GM19239 (cell line): ENCODE data around the gene IL10RB.
"Not testable (repeated sequence)": the region's sequence is repeated elsewhere in the genome, so short reads cannot be mapped to it uniquely, and the experiment has no call there.

Source experiments
- DNase-seq: peaks from one replicate; pipeline ENCODE4 v3.0.0; 2011; ENCODE audit warnings: low spot score; ENCODE audit not compliant: insufficient read length
- FAIRE-seq: peaks from 2 replicates; lab custom pipeline; 2011; peaks lifted over from hg19 to GRCh38; lab: Jason Lieb, UNC

IL10RB gene

DNA sequence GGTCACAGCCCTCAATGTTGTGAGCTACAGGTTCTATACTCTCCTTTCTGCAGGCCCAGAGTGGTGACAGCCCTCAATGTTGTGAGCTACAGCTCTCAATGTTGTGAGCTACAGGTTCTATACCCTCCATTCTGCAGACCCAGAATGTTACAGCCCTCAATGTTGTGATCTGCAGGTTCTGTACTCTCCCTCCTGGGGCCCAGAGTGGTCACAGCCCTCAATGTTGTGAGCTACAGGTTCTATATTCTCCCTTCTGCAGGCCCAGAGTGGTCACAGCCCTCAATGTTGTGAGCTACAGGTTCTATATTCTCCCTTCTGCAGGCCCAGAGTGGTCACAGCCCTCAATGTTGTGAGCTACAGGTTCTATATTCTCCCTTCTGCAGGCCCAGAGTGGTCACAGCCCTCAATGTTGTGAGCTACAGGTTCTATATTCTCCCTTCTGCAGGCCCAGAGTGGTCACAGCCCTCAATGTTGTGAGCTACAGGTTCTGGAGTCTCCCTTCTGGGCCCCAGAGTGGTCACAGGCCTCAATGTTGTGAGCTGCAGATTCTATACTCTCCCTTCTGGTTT is 26.5 kb upstream of the IL10RB start:
- not testable (repeated sequence) for DNase-seq, FAIRE-seq

DNA sequence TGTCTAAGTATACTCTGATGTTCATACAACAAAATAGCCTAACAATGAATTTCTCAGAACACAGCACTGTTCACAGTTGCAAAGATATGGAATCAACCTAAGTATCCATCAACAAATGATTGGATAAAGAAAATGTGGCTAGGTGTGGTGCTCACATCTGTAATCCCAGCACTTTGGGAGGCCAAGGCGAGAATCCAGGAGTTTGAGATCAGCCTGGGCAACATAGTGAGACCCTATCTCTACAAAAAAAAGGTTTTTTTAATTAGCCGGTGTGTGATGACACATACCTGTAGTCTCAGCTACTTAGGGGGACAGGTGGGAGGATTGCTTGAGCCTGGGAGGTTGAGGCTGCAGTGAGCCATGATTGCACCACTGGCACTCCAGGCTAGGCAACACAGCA is 25.8 kb upstream of the IL10RB start:
- FAIRE-seq, result no peak

GRCh38 chr21:33241846-33242245 is 24.3 kb upstream of the IL10RB start:
- no peak for DNase-seq
- FAIRE-seq, result no peak

More for the DNA sequence above, 25.8 kb upstream of the IL10RB start:
- DNase-seq, result no peak

- not testable (repeated sequence) for DNase-seq, FAIRE-seq
Measured at GRCh38 chr21:33242846-33243245, 23.3 kb upstream of the IL10RB start.

- no peak for DNase-seq
- FAIRE-seq, result no peak
Measured at GRCh38 chr21:33244082-33244778, 21.9 kb upstream of the IL10RB start.

DNA sequence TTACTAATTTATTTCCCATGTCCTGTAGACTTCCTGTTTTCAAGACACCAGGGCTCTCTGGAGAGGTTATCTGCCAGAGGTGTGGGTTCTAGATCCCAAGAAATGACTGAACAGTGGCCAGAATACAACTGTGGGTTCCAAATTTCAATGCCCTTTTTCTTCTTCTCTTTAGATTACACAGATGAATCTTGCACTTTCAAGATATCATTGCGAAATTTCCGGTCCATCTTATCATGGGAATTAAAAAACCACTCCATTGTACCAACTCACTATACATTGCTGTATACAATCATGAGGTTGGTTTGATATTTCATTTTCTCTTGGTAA is 21.4 kb upstream of the IL10RB start:
- no peak for FAIRE-seq
- no peak for DNase-seq

- FAIRE-seq, result no peak
- no peak for DNase-seq
Measured at GRCh38 chr21:33245289-33245918, 20.8 kb upstream of the IL10RB start.

GRCh38 chr21:33246506-33246905 is 19.7 kb upstream of the IL10RB start:
- DNase-seq, result no peak
- FAIRE-seq, result no peak

- DNase-seq, result no peak
- FAIRE-seq, result no peak
Measured at GRCh38 chr21:33246963-33247362, 19.2 kb upstream of the IL10RB start.

DNA sequence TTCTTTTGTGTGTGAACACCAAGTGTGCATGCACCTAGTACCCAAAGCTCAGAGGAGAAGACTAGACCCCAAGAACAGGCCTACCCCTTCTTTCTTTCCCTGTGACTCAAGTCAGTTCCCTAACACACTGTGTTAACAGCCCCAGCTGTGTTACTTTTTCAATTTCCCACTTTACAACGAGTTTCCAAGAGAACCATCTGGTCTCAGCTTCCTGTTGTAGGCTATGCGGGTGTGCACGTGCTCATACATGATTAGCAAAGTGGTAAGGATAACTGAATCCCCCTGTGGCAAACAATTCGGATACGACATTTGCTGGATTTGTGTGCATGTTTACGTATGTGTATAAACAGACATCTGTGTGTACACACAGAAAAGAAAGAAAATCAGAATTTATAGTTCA is 18.6 kb upstream of the IL10RB start:
- FAIRE-seq (no peak), DNase-seq (no peak)

DNA sequence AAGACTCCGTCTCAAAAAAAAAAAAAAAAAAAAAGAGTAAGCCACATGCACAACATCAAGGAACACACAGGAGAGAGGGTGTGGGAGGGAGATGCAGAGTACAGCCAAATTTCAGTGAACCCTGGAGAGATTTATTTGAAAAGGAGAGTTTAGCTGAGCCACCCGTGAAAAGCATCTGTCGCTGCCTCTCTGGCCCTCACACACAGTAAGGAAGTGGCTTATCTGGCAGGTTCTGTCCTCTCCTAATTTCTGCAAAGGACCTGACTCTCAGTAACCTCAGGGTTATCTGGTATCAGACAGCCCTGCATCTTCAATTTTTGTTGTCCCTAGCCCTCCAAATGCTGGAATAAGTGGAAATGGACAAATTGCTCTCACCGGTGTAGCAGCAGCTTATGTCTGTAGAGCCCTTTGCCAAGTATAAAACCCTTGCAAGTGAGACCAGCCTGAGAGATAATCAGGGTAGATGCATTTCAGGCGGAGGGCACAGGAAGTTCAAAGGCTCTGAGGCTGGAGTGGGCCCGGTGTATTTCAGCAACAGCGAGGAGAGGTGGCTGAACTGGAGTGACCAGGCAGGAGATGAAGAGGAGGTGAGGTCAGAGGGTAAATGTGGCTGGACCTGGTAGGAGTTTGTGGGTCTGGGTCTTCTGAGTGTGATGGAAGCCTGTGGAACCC is 16.7 kb upstream of the IL10RB start:
- FAIRE-seq (no peak), DNase-seq (no peak)

DNA sequence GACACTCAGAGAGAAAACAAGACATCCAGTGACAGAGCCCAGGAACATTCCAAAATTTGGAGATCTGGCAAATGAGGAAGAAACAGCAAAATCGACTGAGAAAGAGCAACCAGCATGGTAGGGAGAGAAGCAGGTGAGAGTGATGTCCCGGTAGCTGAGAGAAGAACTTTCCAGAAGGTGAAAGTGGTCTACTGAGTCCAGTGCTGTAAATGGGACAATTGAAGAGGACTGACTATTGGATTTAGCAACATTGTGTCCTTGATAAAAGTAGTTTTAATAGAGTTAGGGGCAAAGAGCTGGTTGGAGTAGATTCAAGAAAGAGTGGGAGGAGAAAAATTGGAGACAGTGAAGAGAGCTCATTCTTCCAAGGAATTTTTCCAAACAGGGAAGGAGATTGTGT is 15.0 kb upstream of the IL10RB start:
- DNase-seq, result no peak

GRCh38 chr21:33253382-33253781 is 12.8 kb upstream of the IL10RB start:
- DNase-seq, FAIRE-seq: not testable (repeated sequence)

More for the DNA sequence above, 15.0 kb upstream of the IL10RB start:
- no peak for FAIRE-seq

DNA sequence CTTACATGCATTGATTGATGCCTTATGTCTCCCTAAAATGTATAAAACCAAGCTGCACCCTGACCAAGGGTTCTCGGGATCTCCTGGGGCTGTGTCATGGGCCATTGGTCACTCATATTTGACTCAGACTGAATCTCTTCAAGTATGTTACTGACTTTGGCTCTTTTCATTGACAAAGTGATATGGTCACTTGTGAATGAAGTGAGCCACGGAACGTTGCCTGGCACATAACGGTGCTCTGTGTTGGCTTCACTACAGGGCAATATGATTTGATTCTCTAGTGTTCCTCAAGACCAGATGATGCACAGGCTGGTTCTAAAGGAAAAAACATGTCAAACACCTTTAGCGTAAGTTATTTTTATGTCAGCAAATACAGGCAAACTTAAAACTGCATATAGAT is 11.4 kb upstream of the IL10RB start:
- no peak for FAIRE-seq

GRCh38 chr21:33255404-33255803 is 10.8 kb upstream of the IL10RB start:
- DNase-seq (no peak), FAIRE-seq (no peak)

More for the DNA sequence above, 11.4 kb upstream of the IL10RB start:
- DNase-seq, result no peak

GRCh38 chr21:33256019-33256418 is 10.1 kb upstream of the IL10RB start:
- no peak for DNase-seq
- no peak for FAIRE-seq

DNA sequence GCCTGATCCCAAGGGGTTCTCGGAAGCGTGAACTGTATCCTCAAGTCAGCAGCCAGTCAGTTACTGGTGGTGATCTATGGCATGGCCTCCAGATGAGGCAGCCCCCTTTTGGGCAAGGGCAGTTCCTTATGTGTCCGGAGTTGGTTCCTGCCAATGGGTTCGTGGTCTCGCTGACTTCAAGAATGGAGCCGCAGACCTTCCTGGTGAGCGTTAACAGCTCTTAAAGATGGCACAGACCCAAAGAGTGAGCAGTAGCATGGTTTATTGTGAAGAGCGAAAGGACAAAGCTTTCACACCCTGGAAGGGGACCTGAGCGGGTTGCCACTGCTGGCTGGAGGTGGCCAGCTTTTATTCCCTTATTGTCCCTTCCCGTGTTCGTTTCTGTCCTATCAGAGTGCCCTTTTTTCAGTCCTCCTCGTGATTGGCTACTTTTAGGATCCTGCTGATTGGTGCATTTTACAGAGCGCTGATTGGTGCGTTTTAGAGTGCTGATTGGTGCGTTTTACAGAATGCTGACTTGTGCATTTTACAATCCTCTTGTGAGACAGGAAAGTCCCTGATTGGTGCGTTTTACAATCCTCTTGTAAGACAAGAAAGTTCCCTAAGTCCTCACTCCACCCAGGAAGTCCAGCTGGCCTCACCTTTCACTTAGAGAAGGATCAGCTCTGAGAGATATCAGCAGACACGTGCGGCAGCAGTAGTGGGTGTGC is 8.9 kb upstream of the IL10RB start:
- DNase-seq (no peak), FAIRE-seq (no peak)

DNA sequence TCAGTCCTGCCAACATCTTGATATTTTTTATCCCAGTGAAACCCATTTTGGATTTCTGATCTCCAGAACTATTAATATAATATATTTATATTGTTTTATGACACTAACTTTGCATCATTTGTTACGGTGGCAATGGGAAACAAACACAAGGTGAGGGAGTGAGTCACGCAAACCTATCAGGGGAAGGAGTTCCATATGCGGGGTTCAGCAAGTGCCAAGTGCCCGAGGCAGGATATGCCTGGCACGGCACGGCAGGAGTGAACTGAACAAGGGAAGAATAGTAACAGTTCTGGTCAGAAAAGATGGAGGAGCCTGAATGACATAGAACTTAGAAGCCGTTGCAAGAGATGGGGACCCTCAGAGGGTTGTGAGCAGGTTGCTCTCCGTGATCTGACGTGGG is 7.7 kb upstream of the IL10RB start:
- FAIRE-seq (no peak), DNase-seq (no peak)

- DNase-seq (no peak), FAIRE-seq (no peak)
Measured at GRCh38 chr21:33259428-33259827, 6.7 kb upstream of the IL10RB start.

- no peak for FAIRE-seq
- DNase-seq, result no peak
Measured at GRCh38 chr21:33259995-33260394, 6.2 kb upstream of the IL10RB start.

GRCh38 chr21:33261635-33262034 is 4.5 kb upstream of the IL10RB start:
- no peak for DNase-seq
- FAIRE-seq, result no peak
